HG03045 (cell line): ENCODE measurements around the gene GMDS.
"Not testable (repeated sequence)": the region's sequence is repeated elsewhere in the genome, so short reads cannot be mapped to it uniquely, and the experiment has no call there.

Experiments used
- ATAC-seq: cut with Tn5 transposase; IDR thresholded peaks from one replicate; pipeline ENCODE4 v1.9.1; 2021; ENCODE audit warnings: mild to moderate bottlenecking, moderate library complexity; ENCODE audit not compliant: unreplicated experiment

The GMDS gene

GRCh38 chr6:1702580-1703051, 542.8 kb downstream of the GMDS start:
- no peak for ATAC-seq

- no peak for ATAC-seq
Observed at GRCh38 chr6:1701668-1702353, 543.6 kb downstream of the GMDS start.

- no peak for ATAC-seq
Observed at GRCh38 chr6:1700278-1700967, 545.0 kb downstream of the GMDS start.

- no peak for ATAC-seq
Observed at GRCh38 chr6:1698527-1698926, 546.9 kb downstream of the GMDS start.

- no peak for ATAC-seq
Observed at GRCh38 chr6:1697688-1698351, 547.6 kb downstream of the GMDS start.

- no peak for ATAC-seq
Observed at GRCh38 chr6:1696463-1696850, 548.9 kb downstream of the GMDS start.

GRCh38 chr6:1695546-1696462, 549.6 kb downstream of the GMDS start:
- ATAC-seq, result no peak

GRCh38 chr6:1691828-1692227, 553.6 kb downstream of the GMDS start:
- ATAC-seq, result not testable (repeated sequence)

GRCh38 chr6:1690656-1691055, 554.7 kb downstream of the GMDS start:
- ATAC-seq, result not testable (repeated sequence)

GRCh38 chr6:1689141-1689540, 556.3 kb downstream of the GMDS start:
- no peak for ATAC-seq

GRCh38 chr6:1688396-1688795, 557.0 kb downstream of the GMDS start:
- no peak for ATAC-seq

- no peak for ATAC-seq
Observed at GRCh38 chr6:1687402-1687801, 558.0 kb downstream of the GMDS start.

- no peak for ATAC-seq
Observed at GRCh38 chr6:1686117-1687098, 559.0 kb downstream of the GMDS start.

- no peak for ATAC-seq
Observed at GRCh38 chr6:1679688-1680068, 565.7 kb downstream of the GMDS start.

GRCh38 chr6:1679031-1679687, 566.2 kb downstream of the GMDS start:
- ATAC-seq, result no peak

GRCh38 chr6:1678201-1678600, 567.2 kb downstream of the GMDS start:
- no peak for ATAC-seq

GRCh38 chr6:1672379-1672778, 573.0 kb downstream of the GMDS start:
- ATAC-seq, result no peak

- ATAC-seq, result no peak
Observed at GRCh38 chr6:1670711-1671462, 574.5 kb downstream of the GMDS start.

GRCh38 chr6:1669996-1670395, 575.4 kb downstream of the GMDS start:
- ATAC-seq, result no peak
